NCI-H2029 treated with DMSO at 0.1 percent for 48 hours (cell line): ENCODE measurements around the gene CNN1.

ENCODE experiments used
- DNase-seq: peaks from one replicate; lab custom pipeline; 2025; lab: John Stamatoyannopoulos, UW

Gene CNN1

DNA sequence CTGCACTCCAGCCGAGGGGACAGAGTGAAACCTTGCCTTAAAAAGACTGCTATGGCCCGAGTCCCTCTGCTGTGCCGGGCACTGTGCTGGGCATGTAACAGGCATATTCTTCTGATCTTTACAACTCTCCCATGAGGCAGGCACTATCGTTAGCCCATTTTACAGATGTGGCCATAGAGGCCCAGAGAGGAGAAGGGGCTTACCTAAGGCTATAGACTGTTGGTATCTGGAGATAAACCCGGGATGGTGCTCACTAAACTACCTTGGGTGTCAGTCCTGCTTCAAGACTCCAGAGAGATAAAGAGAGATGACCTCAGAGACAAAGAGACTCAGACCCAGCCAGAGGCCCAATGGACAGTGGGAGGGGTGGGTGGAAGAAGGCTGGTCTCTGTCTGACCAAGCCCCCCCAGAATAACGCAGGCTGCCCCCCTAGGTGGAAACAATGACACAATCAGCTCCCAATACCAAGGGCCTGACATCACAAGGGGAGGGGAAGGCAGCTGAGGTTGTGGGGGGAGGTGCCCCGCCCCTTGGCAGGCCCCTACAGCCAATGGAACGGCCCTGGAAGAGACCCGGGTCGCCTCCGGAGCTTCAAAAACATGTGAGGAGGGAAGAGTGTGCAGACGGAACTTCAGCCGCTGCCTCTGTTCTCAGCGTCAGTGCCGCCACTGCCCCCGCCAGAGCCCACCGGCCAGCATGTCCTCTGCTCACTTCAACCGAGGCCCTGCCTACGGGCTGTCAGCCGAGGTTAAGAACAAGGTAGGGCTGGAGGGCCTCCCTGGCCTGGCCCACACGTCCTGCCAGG, at the start of gene CNN1:
TSS of gene CNN1 (plus strand) at position 620 of the 805 bp plus-strand sequence. CDS start at position 697, 77 bp downstream.
- no peak for DNase-seq

- no peak for DNase-seq
Observed at GRCh38 chr19:11489378-11489777, 49.3 kb upstream of the CNN1 start.

GRCh38 chr19:11494634-11495285, 43.9 kb upstream of the CNN1 start:
- no peak for DNase-seq

- DNase-seq = no peak
Observed at GRCh38 chr19:11495481-11495880, 43.2 kb upstream of the CNN1 start.

- no peak for DNase-seq
Observed at GRCh38 chr19:11495885-11496284, 42.8 kb upstream of the CNN1 start.

DNA sequence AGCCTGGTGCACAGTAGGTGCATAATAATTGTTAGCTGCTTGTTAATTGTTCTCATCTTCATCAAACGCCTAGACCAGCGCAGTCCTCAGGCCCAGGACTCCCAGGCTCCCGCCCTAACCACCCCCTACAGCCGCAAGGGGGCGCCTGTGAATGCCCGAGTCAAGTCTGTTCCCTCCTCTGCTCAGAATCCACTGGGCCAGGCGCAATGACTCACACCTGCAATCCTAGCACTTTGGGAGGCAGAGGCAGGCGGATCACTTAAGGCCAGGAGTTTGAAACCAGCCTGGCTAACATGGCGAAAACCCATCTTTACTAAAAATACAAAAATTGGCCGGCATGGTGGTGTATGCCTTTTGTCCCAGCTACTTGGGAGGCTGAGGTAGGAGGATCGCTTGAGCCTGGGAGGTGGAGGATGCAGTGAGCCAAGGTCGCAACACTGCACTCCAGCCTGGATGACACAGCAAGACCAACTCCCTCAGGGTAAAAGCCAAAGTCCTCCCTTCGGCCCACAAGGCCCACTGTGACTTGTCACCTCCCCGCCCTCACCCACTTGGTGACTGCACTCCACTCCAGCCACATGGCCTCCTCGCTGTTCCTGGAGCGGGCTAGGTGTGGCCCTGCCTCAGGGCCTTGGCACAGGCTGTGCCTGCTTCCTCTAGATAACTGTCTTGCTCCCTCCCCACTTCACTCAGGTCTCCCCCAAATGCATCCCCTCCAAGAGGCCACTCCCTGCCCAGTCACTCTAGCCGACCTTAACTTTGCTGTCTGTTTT, 42.1 kb upstream of the CNN1 start:
- DNase-seq = no peak

- no peak for DNase-seq
Observed at GRCh38 chr19:11499220-11499726, 39.4 kb upstream of the CNN1 start.

- DNase-seq = no peak
Observed at GRCh38 chr19:11499890-11500420, 38.7 kb upstream of the CNN1 start.

- no peak for DNase-seq
Observed at GRCh38 chr19:11504502-11505031, 34.1 kb upstream of the CNN1 start.

DNA sequence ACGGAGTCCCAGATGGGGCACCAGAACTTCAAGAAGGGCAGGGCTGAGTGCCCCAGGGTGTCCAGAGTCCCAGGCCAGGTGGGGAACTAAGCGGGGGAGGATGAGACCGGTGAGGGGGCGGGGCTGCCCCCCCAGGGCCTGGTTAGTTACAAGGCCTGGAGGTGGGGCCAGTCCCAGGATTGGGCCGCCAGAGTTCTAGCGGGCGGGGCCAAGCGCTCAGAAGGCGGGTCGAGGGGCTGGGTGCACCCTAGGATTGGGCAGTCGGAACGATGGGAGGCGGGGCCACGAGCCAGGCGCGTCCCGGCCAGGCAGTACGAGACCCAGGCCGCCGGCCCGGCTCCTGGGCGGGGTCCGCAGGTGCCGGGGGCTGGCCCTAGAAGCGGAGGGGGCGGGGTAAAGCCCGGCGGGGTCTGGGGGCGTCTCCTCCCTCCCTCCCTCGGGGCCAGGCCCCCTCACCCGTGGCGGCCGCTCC, 33.6 kb upstream of the CNN1 start:
- peak; percentile 85 for DNase-seq

GRCh38 chr19:11505504-11506100, 33.0 kb upstream of the CNN1 start, which contains the start of gene ZNF653:
Gene ZNF653 (minus strand): TSS chr19:11505839. CDS start chr19:11505786, 53 bp downstream.
- peak; percentile 83 for DNase-seq

DNA sequence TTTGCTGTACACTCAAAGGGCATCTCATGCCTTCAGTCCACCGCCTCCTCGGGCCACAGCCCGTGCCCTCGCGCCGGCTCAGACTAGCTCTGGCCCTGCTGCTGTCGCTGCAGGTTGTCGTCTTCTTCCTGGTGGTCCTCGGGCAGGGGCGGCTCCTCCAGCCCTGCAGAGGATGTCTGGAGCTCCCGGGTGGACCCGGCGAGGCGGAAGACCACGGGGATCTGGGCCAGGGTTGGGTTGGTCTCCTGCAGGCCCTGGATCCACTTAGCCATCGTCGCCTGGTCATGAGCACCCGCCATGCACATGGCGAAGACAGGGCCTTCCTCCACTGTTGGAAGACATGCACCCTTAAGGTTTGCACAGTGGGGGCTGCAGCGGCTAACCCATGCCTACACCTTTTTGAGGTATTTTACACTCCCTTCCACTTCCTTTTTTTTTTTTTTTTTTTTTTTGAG, 32.5 kb upstream of the CNN1 start:
- DNase-seq = no peak

DNA sequence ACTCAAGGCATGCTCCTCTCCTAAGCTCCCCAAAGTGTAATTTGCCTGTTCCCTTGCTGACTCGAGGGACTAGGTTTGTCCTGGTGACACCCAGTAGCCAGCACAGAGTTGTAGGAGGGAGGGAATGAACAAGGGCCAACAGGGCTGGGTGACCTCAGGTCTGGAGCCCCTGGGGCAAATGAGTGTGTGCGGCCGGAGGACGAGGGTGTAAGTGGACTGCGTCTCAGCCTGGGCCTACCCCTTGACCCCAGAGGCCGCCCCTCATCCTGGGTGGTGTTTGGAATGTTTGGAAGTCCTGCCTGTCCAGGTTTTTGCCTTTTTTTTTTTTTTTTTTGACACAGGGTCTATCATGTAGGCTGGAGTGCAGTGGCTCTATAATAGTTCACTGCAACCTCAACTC, 31.7 kb upstream of the CNN1 start:
- DNase-seq = no peak

GRCh38 chr19:11507370-11508078, 31.1 kb upstream of the CNN1 start:
- no peak for DNase-seq

DNA sequence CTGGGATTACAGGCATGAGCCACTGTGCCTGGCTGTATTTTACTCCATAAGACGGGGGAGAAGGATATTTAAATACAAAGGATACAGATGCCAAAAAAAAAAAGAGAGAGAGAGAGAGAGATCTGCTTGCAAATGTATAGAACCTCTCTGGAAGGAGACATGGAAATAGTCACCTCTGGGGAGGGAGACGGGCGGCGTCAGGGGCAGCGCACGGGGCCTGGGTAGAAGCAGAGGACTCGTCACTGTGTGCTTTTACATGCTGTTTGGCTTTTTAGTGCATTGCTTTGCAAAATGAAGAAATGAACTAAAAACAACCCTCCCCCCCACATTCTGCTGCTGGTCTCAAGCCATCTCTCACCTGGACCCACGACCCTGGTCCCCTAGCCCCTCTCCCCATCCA, 28.2 kb upstream of the CNN1 start:
- no peak for DNase-seq

GRCh38 chr19:11513946-11514345, 24.7 kb upstream of the CNN1 start:
- no peak for DNase-seq

DNA sequence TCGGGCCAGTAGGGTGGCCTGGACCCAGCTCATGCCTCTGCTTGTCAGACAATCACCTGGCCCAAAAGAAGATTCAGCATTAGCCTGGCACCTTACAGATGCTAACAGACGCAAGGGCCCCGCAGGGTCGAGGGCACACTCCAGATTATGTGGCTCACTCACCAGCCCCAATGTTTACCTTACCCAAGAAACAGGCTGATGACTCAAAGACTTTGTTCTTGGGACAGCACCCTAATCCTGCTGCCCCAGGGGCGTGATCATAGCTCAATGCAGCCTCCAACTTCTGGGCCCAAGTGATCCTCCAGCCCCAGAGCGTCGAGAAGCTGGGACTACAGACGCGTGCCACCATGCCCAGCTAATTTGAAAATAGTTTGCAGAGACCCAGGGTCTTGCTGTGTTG, 19.5 kb upstream of the CNN1 start:
- DNase-seq = no peak

- peak; percentile 93 for DNase-seq
Observed at GRCh38 chr19:11528551-11529341, 9.9 kb upstream of the CNN1 start, which contains the start of gene ECSIT. Gene ECSIT (minus strand): TSS chr19:11529134. CDS start chr19:11519170, 9,964 bp downstream.

DNA sequence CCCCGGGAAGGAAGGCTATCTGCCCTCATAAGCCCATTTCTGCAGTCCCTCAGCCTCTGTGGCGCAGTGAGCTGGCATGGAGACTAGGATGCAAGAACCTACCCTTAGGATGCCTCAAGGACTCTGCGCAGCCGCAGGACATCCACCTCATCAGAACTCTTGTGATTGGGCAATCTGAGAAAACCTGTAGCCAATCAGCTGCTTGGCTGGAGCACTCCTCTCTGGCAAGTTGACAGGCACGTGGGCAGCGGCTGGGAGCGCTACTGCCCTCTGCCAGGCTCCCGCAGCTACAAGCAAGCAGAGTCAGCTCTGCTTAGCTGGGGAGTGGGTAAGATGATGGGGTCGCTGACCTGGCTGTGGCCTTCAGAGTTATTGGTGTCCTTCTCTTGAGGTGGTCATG, 8.2 kb upstream of the CNN1 start:
- DNase-seq = peak; percentile 86

GRCh38 chr19:11534538-11534937, 4.1 kb upstream of the CNN1 start:
- no peak for DNase-seq
